NCI-H1694 treated with DMSO at 0.1 percent for 48 hours (cell line): ENCODE data around the gene PELI1.
"Not testable (repeated sequence)": the region's sequence is repeated elsewhere in the genome, so short reads cannot be mapped to it uniquely, and the experiment has no call there.

Experiments
- DNase-seq: peaks from one replicate; lab custom pipeline; 2025; lab: John Stamatoyannopoulos, UW

Gene PELI1

DNA sequence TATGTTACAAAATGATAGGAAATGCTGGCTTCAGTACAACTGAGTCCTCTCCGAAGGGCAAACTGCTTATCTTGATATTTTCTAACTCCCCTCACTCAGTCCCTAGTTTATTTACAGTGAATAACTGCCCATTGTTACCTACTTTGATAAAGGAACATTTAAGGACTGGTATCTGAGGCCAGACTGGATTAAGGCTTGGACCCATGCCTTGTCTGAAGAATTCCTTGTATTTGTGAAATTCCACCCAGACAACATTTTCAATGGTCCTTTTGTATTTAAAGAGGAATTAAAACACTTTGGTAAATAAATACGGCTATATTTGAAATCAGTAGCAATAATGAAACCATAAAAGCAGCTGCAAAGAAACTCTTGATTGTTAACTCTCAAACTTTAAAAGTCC, 58.3 kb downstream of the PELI1 start:
- no peak for DNase-seq

DNA sequence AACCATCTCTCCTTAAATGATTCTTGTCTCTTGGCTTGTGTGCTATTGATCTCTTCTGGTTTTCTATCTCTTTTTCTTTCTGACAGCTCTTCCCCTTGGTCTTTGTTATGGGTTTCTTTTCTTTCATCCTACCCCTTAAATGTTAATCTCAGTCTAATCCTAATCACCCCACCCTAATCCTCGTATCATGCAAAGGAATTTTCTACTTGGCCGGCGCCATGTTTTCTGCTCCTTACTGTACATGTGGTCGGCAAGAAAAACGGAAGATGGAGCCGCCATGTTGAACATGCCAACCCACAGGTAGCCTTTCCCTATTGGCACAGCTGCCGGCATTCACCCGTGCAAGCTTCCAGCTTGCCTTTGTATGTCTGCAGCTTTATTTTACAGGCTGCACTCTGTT, 63.2 kb downstream of the PELI1 start:
- DNase-seq: no peak

DNA sequence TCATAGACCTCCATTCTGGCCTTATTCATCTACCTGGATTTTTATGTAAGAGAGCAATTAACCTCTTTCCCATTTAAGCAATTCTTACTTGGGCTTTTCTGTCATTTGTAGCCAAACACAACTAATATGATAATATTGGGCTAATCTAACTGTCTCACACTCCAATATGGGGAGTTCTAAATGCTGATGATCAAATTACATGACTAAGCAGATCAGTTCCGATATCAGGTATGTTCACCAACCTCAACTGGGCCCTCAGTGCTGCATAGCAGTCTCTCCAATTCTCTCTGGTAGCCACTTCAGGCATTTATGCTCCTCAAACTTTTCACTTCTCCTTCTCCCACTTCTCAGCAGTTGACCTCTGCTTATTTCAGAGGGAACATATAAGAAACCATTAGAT, 64.0 kb downstream of the PELI1 start:
- DNase-seq: no peak

DNA sequence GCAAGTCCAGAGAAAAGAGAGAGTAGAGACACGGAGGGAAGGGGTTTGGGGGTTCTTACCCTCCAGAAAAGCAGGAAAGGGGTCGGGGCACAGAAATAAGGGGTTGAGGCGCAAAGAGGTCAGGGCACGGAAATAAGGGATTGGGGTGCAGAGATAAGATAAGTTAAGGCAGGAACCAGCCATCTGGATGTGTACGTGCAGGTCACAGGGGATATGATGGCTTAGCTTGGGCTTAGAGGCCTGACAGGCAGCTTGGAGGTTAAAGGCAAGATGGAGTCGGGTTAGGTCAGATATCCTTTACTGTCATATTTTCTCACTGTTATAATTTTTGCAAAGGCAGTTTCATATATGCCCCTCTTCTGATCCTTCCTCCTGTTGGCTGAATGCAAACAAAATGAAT, 64.5 kb downstream of the PELI1 start:
- not testable (repeated sequence) for DNase-seq

DNA sequence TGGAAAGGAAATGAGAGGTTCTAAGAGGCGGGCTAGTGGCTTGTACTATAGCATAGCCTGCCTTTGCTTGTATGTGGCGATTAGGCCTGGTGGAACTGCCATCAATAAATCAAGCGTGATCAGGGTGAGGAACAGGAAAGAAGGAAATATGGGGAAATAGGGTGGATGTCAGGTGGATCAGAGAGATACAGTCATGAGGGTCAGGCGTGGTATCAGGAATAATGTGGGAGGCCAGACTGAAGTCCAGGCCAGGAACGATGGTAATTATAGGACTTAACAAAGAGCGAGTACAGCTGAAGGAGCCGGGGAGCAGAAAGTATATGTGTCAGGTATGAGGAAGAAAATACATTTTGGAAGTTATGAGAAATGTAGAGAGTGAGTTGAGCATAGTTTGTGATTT, 67.4 kb downstream of the PELI1 start:
- DNase-seq: not testable (repeated sequence)

DNA sequence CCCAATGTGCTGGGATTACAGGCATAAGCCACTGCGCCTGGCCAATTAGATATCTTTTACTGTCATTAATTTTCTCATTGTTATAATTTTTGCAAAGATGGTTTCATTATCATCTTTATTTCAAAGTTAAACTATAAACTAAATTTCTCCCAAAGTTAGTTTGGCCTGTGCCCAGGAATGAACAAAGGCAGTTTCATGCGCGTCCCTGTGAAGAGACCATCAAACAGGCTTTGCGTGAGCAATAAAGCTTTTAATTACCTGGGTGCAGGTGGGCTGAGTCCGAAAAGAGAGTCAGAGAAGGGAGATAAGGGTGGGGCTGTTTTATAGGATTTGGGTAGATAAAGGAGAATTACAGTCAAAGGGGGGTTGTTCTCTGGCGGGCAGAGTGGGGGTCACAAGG, 69.6 kb downstream of the PELI1 start:
- not testable (repeated sequence) for DNase-seq

DNA sequence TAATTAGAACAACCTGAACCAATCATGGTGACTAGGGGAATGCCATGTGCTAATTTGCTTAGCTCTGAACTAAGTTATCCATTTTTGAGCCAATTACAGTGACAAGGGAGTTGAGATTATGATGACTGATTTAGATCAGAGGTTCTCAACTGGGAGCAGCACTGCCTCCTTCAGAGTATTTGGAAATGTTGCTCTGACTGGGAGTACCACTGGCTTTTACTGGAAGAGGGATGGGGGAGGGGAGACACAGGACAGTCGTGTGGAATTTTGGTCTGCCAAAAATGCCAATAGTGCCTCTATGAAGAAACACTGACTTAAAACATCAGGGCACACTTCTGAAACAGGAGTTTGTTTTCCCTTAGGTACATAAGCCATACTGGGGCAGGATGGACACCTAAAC, 76.9 kb downstream of the PELI1 start:
- no peak for DNase-seq

DNA sequence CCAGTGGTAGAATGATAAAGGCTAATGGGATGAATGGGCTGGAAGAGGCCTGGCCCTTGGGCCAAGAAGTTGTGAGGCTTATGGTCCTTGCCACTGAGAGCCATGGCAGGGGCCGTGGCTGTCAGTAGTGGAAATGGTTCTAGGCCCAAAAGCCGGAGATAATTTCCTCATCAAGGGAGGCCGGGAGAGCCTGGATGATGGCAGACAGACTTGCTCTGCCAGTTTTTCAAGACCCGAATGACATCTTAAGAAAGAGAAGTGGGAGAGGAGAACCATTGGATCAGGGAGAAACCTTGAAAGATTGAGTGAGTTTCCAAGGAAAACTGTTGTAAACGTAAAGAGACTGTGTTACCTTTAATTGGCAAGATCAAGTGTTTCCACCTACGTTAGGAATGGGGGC, 78.7 kb downstream of the PELI1 start:
- DNase-seq: no peak

DNA sequence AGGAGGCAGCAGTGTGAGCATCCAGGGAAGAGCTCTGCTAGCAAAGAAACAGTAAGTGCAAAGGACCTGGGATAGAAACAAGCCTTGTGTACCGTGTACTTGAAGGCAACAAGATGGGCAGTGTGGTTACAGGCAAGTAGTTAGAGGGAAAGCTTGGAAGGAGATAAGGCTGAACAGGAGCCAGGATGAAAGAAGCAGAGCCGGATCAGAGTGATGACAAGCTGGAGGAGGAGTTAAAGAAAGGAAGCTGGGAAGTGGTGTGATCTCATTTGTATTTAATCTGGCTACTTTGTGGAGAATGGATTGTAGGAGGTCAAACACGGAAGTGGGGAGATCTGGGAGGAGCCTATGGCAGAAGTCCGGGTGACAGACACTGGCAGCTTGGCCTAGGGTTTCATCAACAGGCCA, 80.3 kb downstream of the PELI1 start:
- no peak for DNase-seq

DNA sequence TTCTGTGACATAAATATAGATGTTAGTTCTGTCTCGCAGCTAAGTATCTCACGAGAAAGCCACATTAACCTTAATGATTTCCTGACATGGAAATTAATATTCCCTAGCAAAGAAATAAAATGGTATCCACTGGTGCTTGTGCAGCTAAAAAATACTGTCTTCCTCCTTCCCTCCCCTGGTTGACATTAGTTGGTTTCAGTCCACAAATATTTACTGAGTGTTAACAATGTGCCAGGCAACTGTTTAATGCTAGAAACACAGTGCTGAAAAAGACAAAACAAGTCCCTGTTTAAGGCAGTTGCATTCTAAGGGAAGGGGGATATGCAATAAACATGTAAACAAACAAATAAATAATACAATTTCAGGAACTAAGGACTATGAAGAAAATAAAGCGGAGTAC, 80.8 kb downstream of the PELI1 start:
- DNase-seq: no peak

DNA sequence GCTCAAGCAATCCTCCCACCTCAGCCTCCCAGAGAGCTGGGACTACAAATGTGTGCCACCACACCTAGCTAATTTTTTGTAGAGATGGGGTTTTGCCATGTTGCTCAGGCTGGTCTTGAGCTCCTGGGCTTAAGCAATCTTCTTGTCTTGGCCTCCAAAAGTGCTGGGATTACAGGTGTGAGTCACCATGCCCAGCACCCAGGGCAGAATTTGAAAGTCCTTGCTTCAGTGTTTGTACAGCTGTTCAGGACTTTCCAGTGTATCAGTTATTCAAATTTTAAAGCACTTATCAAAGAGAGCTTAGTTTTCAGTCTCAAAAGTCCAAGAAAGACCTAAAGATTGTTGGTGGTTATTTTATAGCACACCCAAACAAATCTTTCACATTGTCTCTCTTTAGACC, 81.4 kb downstream of the PELI1 start:
- no peak for DNase-seq

DNA sequence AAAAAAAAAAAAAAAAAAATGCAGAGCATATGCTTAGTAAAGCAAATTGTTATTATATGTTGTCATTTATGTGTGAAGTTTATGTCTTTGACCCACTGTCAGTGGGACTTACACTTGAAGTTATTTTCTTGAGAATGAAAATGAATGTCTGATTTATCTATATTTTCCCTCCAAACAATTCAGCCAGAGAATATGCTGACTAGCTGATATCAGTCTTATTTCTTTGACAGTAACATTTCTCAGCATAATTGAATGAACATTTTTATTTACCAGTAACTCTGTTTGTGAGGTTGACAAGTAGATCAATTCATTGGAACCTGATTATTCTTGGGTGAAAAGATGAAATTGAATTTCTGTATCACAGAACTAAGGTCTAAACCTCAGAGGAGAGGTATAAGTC, 85.0 kb downstream of the PELI1 start:
- DNase-seq: no peak

DNA sequence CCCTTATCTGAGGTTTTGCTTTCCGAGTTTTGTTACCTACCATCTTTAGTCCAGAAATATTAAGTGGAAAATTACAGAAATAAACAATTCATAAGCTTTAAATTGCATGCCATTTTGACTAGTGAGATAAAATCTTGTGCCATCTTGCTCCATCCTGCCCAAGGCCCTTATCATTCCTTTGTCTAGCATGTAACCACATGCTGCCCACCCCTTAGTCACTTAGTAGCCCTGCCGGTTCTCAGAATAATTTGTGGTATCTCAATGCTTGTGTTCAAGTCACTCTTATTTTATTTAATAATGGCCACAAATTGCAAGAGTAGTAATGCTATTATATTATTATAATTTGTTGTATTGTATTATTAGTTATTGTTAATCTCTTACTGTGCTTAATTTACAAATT, 88.2 kb downstream of the PELI1 start:
- DNase-seq: no peak

DNA sequence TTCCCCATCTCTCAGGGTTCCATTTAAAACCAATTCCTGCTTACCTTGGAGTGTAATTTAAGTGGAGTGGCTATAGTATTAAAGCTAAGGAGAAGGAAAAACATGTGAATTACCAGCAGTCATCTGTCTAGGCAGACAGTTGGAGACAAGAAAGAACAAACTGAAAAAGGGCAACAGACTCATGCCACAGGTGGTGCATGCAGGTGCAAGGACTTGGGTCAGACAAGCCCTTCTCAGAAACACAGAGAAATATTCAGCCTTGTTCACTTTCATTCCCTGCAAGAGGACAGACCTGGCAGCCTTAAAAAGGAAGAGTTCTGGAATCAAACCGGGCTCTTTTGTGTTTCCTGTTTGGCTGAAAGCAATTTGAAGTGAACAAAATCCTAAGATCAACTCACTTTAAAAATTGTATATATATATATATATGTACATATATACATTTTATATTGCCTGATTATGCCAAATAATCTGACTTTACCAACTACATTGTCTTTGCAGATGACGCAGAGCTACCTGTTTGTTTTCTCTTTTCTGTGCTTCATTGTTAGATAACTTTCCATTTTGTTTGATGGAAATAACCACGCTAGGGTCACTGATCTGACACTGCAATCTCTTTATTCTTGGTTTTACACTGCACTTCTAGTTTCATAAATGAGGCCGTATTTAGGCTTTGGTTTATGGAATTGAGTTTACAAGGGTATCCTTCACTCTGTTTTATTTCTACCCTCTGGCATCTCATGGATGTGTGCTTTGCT, 89.9 kb downstream of the PELI1 start:
- DNase-seq: no peak

DNA sequence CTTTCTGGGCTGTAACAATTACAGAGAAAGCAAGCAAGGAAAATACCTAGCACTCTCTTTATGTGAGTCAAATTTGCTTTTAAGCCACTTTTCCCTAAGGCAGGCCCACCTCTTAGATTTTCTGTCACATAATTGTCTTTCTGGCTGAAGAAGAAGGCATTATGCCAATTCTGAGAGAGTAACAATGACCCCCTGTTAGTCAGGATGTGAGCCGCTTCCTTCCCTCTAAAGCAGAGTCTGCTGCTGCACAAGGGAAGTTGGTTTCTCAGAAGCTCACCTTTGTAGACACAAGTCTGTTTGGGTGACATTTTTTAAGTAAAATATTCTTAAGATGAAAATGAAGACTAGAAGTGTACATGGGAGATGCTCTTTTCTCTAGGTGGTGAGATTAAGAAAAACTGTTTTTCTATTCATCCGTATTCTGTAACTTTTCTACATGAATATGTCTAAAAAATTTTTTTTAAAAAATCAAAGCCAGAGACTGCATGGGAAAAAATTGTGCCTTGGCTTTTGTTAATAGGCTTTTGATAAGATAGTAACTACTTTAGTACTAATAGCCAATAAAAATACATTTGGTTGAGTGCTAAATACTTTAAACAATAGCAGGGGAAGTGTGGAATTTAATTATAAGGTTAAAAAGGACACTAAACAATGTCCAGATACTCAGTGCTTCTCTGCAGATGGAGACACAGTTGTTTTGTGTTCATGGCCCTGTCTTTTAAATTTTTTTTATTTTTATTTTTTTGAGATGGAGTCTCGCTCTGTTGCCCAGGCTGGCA, 91.6 kb downstream of the PELI1 start:
- no peak for DNase-seq

DNA sequence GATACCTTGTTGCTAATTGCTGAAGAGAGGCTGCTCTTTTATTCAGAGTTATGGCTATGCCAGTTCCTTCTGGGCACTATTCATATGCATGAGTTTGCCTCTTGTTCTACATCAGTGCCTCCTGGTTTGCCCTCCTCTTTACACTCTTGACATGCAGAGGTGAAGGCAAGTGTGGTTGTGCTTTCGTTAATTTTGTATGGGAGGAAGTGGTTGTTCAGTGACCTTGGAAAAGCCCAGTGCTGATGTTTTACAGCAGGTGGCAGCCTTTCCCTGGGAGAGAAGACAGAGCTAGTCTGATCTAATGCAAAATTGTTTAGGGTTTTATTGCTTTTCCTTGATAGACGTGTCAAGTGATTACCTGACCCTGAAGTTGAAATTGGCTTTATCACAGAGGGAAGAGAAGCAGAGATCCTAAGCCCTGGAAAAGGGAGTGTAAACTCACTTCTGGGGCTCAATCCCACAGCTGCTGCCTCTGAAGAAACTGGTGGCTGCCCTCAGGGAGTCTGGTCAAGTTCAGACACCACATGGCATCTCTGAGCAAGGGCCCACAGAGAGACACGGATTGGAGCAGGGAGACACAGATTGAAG, 94.5 kb downstream of the PELI1 start:
- DNase-seq: peak; percentile 66

DNA sequence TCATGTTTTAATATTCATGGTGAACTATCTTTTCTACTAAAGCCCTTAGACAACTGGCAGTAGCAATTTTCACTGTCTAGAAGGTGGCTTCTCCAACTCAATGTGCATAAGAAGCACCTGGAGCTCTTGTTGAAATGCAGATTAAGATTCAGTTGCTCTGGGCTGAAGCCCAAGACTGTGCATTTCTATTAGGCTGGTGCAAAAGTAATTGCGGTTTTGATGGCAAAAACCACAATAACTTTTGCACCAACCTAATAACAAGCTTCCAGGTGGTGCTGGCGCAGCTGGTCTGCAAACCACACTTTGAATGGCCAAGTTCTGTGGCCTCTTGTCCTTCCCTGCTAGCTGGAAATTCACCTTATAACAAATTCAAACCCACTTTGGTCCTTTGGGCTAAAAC, 98.3 kb downstream of the PELI1 start:
- no peak for DNase-seq
